SU-DHL-6 (cell line): ENCODE measurements around the gene CNTNAP4.

Source experiments
- EZH2phosphoT487 ChIP-seq: fragments of 200-600 bp; sonication (generic), shearing (Covaris generic); conservative IDR thresholded peaks from 2 replicates; pipeline ENCODE4 v1.6.1; 2018; ENCODE audit warnings: mild to moderate bottlenecking, antibody characterized with exemption, low read length, moderate library complexity, mixed read lengths
- TF ChIP-seq, protein P1 (sequence below): fragments of 200-600 bp; sonication (generic); IDR thresholded peaks from one replicate; pipeline ENCODE4 v1.5.1; 2017; ENCODE audit warnings: antibody characterized with exemption, mild to moderate bottlenecking, low read length, moderate library complexity; ENCODE audit not compliant: insufficient read depth, poor library complexity, severe bottlenecking

- TF ChIP-seq, protein P1, sequence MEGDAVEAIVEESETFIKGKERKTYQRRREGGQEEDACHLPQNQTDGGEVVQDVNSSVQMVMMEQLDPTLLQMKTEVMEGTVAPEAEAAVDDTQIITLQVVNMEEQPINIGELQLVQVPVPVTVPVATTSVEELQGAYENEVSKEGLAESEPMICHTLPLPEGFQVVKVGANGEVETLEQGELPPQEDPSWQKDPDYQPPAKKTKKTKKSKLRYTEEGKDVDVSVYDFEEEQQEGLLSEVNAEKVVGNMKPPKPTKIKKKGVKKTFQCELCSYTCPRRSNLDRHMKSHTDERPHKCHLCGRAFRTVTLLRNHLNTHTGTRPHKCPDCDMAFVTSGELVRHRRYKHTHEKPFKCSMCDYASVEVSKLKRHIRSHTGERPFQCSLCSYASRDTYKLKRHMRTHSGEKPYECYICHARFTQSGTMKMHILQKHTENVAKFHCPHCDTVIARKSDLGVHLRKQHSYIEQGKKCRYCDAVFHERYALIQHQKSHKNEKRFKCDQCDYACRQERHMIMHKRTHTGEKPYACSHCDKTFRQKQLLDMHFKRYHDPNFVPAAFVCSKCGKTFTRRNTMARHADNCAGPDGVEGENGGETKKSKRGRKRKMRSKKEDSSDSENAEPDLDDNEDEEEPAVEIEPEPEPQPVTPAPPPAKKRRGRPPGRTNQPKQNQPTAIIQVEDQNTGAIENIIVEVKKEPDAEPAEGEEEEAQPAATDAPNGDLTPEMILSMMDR: no peak
- TF ChIP-seq EZH2phosphoT487: no peak
Measured at GRCh38 chr16:76381096-76381495, 103.9 kb downstream of the CNTNAP4 start.
